ENCODE results near the gene GRM1.

The GRM1 gene

DNA sequence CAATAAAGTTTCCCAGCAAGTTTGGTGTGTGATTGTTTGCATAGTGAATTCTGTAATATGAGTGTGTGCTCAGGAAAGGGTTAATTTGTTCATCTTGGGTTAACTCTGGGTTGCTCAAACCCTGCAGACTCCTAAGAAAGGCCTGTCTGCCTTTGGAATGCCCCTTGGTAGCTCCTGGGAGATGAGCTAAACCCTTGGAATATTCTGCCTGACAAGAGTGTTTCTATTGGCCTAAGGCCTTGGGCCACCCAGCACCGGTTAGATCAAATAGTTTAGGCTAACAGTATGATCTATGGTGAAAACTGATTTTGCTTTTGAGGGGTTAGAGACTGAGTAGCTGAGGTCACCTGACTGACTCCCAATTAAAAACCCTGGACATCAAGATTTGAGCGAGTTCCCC, 248.3 kb downstream of the GRM1 start:
- no peak overlapping the region for H3K4me3 ChIP-seq (ENCODE audit: control insufficient read depth, low read depth, low read length)
- DNase-seq (ENCODE audit: low read depth) = no peak
- TF ChIP-seq, protein P1, sequence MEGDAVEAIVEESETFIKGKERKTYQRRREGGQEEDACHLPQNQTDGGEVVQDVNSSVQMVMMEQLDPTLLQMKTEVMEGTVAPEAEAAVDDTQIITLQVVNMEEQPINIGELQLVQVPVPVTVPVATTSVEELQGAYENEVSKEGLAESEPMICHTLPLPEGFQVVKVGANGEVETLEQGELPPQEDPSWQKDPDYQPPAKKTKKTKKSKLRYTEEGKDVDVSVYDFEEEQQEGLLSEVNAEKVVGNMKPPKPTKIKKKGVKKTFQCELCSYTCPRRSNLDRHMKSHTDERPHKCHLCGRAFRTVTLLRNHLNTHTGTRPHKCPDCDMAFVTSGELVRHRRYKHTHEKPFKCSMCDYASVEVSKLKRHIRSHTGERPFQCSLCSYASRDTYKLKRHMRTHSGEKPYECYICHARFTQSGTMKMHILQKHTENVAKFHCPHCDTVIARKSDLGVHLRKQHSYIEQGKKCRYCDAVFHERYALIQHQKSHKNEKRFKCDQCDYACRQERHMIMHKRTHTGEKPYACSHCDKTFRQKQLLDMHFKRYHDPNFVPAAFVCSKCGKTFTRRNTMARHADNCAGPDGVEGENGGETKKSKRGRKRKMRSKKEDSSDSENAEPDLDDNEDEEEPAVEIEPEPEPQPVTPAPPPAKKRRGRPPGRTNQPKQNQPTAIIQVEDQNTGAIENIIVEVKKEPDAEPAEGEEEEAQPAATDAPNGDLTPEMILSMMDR (IDR thresholded peaks at IDR 0.05; ENCODE audit: control insufficient read depth, insufficient read depth, low read depth, low read length, missing control alignments) = no peak

DNA sequence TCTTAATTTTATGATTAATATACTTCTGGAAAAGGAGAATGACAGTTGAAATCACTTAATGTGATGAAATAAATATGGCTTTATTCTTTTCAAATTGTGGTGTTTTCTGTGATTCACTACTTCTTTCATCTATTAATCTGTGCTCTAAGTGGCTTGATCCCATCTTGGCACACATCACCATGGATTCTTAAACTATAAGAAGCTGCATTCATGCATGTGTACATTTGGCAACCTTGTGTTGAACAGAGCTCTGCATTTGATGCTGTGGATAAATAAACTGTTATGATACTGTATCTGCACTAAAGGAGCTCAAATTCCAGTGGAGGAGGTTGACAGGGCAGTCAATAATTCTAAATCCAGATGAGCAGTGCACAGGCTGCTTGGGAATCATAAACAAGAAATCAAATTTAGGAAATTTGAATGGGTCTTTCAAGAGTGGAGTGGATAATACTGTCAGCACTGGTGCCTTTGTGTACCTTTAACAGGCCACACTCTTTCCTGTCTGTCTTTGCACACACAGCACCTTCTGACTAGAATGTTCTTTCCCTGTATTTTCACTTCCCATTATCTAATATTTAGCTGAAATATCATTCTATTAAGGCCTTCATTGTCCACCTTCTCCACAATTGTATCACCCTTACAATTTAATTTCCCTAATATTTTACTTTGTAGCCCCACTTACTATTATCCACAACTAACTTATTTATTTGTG, 252.9 kb downstream of the GRM1 start:
- no peak for DNase-seq (ENCODE audit: low read depth)
- H3K4me3 ChIP-seq (ENCODE audit: control insufficient read depth, low read depth, low read length) = no peak overlapping the region
- TF ChIP-seq, protein P1 (IDR thresholded peaks at IDR 0.05; ENCODE audit: control insufficient read depth, insufficient read depth, low read depth, low read length, missing control alignments) = no peak

DNA sequence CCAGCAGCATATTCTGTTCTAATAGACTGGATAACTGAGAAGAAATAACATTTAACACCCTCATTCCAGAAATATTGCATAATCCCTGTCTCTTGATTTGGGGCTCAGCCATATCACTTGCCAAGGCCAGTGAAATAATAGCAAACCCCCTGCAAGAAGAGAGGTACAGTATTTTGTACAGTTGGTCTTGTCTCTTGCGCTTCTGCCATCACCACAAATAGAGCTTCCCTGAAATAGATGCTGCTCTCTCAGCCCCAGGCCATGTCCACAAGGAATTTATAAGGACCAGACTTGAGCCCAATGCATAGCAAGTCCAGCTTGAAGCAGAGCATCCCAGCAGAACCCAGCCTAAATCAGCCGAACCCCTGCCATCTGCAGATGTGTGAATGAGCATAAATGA, 254.0 kb downstream of the GRM1 start:
- no peak overlapping the region for H3K4me3 ChIP-seq (ENCODE audit: control insufficient read depth, low read depth, low read length)
- TF ChIP-seq, protein P1 (IDR thresholded peaks at IDR 0.05; ENCODE audit: control insufficient read depth, insufficient read depth, low read depth, low read length, missing control alignments) = no peak
- DNase-seq (ENCODE audit: low read depth) = no peak

DNA sequence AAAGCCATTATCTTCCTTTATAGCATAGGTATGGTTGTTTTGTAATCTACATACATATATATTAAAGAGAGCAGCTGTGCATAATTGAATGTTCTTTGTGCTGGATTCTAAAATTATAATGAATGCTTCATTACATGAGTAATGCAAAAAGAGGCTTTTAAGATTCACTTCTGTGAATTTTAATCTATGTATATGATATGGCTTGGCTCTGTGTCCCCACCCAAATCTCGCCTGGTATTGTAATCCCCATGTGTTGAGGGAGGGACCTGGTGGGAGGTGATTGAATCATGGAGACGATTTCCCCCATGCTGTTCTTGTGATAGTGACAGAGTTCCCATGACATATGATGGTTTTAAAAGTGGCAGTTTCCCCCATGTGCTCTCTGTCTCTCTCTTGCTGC, 255.4 kb downstream of the GRM1 start:
- H3K4me3 ChIP-seq (ENCODE audit: control insufficient read depth, low read depth, low read length) = no peak overlapping the region
- TF ChIP-seq, protein P1 (IDR thresholded peaks at IDR 0.05; ENCODE audit: control insufficient read depth, insufficient read depth, low read depth, low read length, missing control alignments) = no peak
- DNase-seq (ENCODE audit: low read depth) = no peak

DNA sequence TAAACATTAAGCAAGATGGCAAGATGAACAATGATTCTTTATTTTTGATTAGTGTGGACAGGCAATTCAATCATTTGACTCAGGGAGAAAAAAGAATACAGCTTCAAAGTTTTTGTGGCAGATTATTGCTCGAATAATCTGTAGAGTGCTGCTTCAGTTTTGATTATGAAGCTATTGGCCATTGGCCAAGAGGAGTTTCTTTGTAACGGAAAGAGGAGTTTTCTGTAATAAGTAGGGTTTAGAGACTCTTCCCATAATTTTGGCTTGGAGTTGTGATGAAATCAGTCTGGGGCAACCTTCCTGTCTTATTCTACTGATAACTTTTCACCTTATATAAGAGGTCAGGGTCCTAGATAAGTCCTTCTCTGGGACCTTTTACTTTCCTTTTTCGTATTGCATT, 258.1 kb downstream of the GRM1 start:
- TF ChIP-seq, protein P1 (IDR thresholded peaks at IDR 0.05; ENCODE audit: control insufficient read depth, insufficient read depth, low read depth, low read length, missing control alignments) = no peak

DNA sequence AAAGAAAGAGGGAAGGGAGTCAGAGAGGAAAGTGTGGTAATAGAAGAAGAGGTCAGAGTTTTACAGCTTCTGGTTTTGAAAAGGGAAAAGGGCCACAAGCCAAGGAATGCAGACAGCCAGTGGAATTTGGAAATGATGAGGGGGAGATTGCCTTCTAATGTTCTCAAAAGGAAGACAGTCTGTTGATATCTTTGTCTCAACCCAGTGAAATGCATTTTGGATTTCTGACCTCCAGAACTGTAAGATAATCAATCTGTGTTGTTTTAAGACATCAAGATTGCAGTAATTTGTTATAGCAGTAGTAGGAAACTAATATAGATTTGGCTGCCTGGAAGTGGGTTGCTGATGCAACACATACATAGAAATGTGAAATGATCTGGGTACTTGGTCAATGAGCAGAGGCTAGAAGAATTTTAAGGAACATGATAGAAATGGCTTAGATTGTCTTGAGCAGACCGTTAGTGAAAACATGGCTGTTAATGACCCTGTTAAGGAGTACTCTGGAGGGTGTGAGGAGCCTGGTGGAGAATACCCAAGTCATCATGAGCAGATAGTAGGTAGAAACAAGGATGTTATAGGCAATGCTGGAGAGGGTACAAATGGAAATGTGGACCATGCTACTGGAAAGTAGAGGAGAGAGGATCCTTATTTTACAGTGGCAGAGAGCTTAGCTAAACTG, 259.0 kb downstream of the GRM1 start:
- TF ChIP-seq, protein P1 (IDR thresholded peaks at IDR 0.05; ENCODE audit: control insufficient read depth, insufficient read depth, low read depth, low read length, missing control alignments) = no peak
- peak; percentile 56 for DNase-seq (ENCODE audit: low read depth)
- H3K4me3 ChIP-seq (ENCODE audit: control insufficient read depth, low read depth, low read length) = no peak overlapping the region

More for the DNA sequence above, 258.1 kb downstream of the GRM1 start:
- DNase-seq (ENCODE audit: low read depth) = no peak
- no peak overlapping the region for H3K4me3 ChIP-seq (ENCODE audit: control insufficient read depth, low read depth, low read length)
